Smooth muscle cell (in vitro differentiated cells): Measurements from ENCODE around the gene ACOT13. TPM values are rescaled to one million over a fixed set of nuclear protein-coding genes. Genes with fewer than 3 reads are reported as not detected.
"Not testable (repeated sequence)": the region's sequence is repeated elsewhere in the genome, so short reads cannot be mapped to it uniquely, and the experiment has no call there.

Source experiments
- DNase-seq: peaks from one replicate; lab custom pipeline; 2025; ENCODE audit not compliant: unreplicated experiment; lab: John Stamatoyannopoulos, UW
- H2AFZ ChIP-seq: fragments of 200-600 bp; sonication (generic); 2 replicates; pipeline ENCODE4 v1.6.0; 2016; ENCODE audit warnings: antibody characterized with exemption, low read depth, mild to moderate bottlenecking
- H3F3A ChIP-seq: fragments of 200-600 bp; sonication (generic); 2 replicates; pipeline ENCODE4 v1.6.0; 2017; ENCODE audit warnings: antibody characterized with exemption, low read depth
- H3K27ac ChIP-seq: fragments of 200-600 bp; sonication (generic); 2 replicates; pipeline ENCODE4 v1.5.1; 2016; ENCODE audit warnings: low read depth, mild to moderate bottlenecking
- H3K27me3 ChIP-seq: fragments of 200-600 bp; sonication (generic); 2 replicates; pipeline ENCODE4 v1.6.1; 2016; ENCODE audit warnings: low read depth, mild to moderate bottlenecking
- H3K36me3 ChIP-seq: fragments of 200-600 bp; sonication (generic); 2 replicates; pipeline ENCODE4 v1.5.1; 2016; ENCODE audit warnings: low read depth
- H3K4me1 ChIP-seq: fragments of 200-600 bp; sonication (generic); 2 replicates; pipeline ENCODE4 v1.5.1; 2016; ENCODE audit warnings: low read depth
- H3K4me2 ChIP-seq: fragments of 200-600 bp; sonication (generic); 2 replicates; pipeline ENCODE4 v1.6.0; 2016; ENCODE audit warnings: mild to moderate bottlenecking
- H3K4me3 ChIP-seq: fragments of 200-600 bp; sonication (generic); 2 replicates; pipeline ENCODE4 v1.5.1; 2016; ENCODE audit warnings: mild to moderate bottlenecking
- H3K79me2 ChIP-seq: fragments of 200-600 bp; sonication (generic); 2 replicates; pipeline ENCODE4 v1.6.0; 2016; ENCODE audit warnings: low read depth, mild to moderate bottlenecking
- H3K9ac ChIP-seq: fragments of 200-600 bp; sonication (generic); 2 replicates; pipeline ENCODE4 v1.6.0; 2016; ENCODE audit warnings: low read depth
- H3K9me3 ChIP-seq: fragments of 200-600 bp; sonication (generic); replicated peaks from 2 replicates; pipeline ENCODE4 v1.5.1; 2016; ENCODE audit warnings: low read depth
- H4K20me1 ChIP-seq: fragments of 200-600 bp; sonication (generic); 2 replicates; pipeline ENCODE4 v1.6.0; 2016; ENCODE audit warnings: low read depth
- WGBS: methylation state at CpG from one replicate; pipeline ENCODE4 v1.1.7; 2016; ENCODE audit warnings: low lambda C conversion rate; 5-methylcytosine and 5-hydroxymethylcytosine counted together
- polyA plus RNA-seq: library from polyadenylated mRNA; unstranded; fragments of >200 nt; fragmentation: Nextera tagmentation; extraction: Ambion mirVana; gene quantifications from 2 replicates; pipeline ENCODE4 v1.2.1, GENCODE V29; 2016
- total RNA-seq: library from RNA; depleted of rRNA; stranded (reverse); fragments of >200 nt; gene quantifications from 2 replicates; pipeline ENCODE4 v1.2.3, GENCODE V29; 2014
- TF ChIP-seq, protein P1 (sequence below): fragments of 200-600 bp; sonication (generic); IDR thresholded peaks from 2 replicates; pipeline ENCODE4 v1.5.1; 2017; ENCODE audit warnings: borderline replicate concordance, mild to moderate bottlenecking, antibody characterized with exemption; ENCODE audit not compliant: insufficient read depth, poor library complexity, severe bottlenecking

The ACOT13 gene
- total and polyA plus RNA-seq, 2 experiments from 2014 or later, result 7.3 to 43.7 TPM

DNA sequence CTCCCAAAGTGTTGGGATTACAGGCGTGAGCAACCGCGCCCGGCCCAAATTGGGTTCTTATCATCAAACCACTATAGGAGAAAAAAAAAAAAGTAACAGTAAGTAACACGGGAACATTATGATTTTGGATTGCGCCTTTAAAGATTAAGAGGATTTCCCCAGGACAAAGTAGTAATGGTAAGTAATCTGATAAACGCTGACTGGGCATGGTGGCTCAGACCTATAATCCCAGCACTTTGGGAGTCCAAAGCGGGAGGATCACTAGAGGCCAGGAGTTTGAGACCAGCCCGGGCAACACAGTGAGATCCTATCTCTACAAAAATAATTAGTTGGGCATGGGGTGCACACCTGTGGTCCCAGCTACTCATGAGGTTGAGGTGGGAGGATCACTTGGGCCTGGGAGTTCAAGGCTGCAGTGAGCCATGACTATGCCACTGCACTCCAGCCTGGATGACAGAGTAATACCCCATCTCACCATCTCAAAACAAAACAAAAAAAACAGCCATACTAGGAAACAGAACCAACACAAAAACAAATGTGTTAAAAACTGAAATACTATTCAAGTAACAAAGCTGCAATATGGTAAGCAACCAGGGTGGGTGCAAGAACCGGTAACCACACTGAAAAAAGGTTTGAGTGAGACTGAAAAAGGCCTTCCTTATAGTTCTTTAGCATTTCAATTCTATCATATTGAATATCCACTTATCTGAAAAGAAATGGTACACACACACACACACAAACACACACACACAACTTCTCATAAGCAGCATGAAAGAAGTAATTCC is 43.8 kb downstream of the ACOT13 start:
- Histone ChIP-seq H4K20me1 (peaks cover 100% of the 10 kb centered on the region), H3K9me3 (no peaks in the 10 kb centered on the region), H3K36me3 (peaks cover 43% of the 10 kb centered on the region), H3K4me1 (peaks cover 5% of the 10 kb centered on the region), H2AFZ (no peak overlapping the region), H3K4me3 (no peak overlapping the region), H3F3A (peaks cover 57% of the 10 kb centered on the region), H3K79me2 (peaks cover 60% of the 10 kb centered on the region), H3K27ac (no peak overlapping the region), H3K9ac (no peak overlapping the region), H3K27me3 (no peaks in the 10 kb centered on the region), H3K4me2 (no peak overlapping the region)
- DNase-seq, result no peak
- TF ChIP-seq, protein P1, sequence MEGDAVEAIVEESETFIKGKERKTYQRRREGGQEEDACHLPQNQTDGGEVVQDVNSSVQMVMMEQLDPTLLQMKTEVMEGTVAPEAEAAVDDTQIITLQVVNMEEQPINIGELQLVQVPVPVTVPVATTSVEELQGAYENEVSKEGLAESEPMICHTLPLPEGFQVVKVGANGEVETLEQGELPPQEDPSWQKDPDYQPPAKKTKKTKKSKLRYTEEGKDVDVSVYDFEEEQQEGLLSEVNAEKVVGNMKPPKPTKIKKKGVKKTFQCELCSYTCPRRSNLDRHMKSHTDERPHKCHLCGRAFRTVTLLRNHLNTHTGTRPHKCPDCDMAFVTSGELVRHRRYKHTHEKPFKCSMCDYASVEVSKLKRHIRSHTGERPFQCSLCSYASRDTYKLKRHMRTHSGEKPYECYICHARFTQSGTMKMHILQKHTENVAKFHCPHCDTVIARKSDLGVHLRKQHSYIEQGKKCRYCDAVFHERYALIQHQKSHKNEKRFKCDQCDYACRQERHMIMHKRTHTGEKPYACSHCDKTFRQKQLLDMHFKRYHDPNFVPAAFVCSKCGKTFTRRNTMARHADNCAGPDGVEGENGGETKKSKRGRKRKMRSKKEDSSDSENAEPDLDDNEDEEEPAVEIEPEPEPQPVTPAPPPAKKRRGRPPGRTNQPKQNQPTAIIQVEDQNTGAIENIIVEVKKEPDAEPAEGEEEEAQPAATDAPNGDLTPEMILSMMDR, result no peak
- WGBS, result 97% methylated on average over 10 of the region's 10 CpGs

DNA sequence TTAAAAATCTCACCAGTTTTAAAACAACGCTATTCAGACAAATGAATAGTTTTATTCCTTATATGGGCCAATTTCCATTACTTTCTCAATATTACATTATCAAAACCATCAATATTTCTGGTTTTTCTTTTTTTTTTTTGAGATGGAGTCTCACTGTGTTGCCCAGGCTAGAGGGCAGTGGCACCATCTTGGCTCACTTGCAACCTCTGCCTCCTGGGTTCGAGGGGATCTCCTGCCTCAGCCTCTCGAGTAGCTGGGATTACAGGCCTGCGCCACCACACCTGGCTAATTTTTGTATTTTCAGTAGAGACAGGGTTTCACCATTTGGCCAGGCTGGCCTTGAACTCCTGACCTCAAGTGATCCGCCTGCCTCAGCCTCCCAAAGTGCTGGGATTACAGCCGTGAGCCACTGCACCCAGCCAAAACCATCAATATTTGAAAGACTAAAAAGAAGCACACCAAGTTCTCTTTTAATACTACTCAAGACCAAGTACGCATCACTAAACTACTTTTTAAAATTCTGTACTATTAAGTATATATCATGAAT is 49.8 kb downstream of the ACOT13 start:
- 92% methylated on average over 7 of the region's 7 CpGs for WGBS
- peak overlapping the region; percentile 90 for H3K4me2 ChIP-seq
- H3K4me3 ChIP-seq, result peak overlapping the region; percentile 97
- H3K27me3 ChIP-seq, DNase-seq, H2AFZ ChIP-seq, H3K9ac ChIP-seq, H3K9me3 ChIP-seq: not testable (repeated sequence)
- H3F3A ChIP-seq, result peaks cover 20% of the 10 kb centered on the region
- H3K79me2 ChIP-seq, result peaks cover 88% of the 10 kb centered on the region
- peaks cover 19% of the 10 kb centered on the region for H3K36me3 ChIP-seq
- H3K4me1 ChIP-seq, result peaks cover 27% of the 10 kb centered on the region
- peaks cover 81% of the 10 kb centered on the region for H4K20me1 ChIP-seq
- peak overlapping the region; percentile 89 for H3K27ac ChIP-seq

DNA sequence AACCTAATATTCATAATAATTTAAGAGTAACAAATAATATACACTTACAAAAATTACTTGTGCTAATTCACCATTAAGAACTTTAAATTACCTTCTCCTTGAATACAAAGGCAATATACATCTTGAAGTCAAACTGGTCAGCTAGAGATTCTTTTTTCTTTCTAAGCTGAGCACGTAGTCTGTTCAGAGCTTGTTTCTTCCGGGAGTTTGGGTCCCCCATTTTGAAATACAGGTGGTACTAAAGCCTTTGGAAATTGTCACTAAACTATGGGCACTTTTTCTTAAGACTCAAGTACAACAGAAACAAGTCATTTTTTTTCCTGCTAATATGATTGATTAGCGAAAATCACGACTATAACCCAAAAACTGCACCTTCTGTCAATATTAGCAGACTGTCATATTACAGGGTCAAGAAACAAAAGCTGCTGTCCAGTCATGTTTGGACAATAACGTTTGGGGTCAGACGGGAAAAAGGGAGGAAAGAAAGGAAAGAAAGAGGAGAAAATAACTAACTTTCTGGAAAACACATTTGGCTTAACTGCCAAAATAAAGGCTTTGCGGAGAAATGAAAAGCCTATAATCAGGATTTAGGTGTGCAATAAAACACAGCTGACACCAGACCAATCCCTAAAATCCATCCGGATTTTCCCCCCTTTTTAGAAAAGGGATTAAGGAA is 51.7 kb downstream of the ACOT13 start:
- H3K36me3 ChIP-seq, result peaks cover 16% of the 10 kb centered on the region
- H3K4me1 ChIP-seq, result peaks cover 22% of the 10 kb centered on the region
- no peak for DNase-seq
- peak overlapping the region; percentile 89 for H3K27ac ChIP-seq
- WGBS, result 13% methylated on average over 8 of the region's 8 CpGs
- no peaks in the 10 kb centered on the region for H3K27me3 ChIP-seq
- no peaks in the 10 kb centered on the region for H3K9me3 ChIP-seq
- peaks cover 62% of the 10 kb centered on the region for H4K20me1 ChIP-seq
- peak overlapping the region; percentile 97 for H3K4me3 ChIP-seq
- H3F3A ChIP-seq, result peaks cover 9% of the 10 kb centered on the region
- H2AFZ ChIP-seq, result no peak overlapping the region
- TF ChIP-seq, protein P1, result no peak
- peaks cover 69% of the 10 kb centered on the region for H3K79me2 ChIP-seq
- peak overlapping the region; percentile 90 for H3K4me2 ChIP-seq
- peak overlapping the region; percentile 100 for H3K9ac ChIP-seq
